CD4-positive, CD25-positive, alpha-beta regulatory T cell (primary cell): ENCODE data around the gene SLF2. TPM values are rescaled to one million over a fixed set of nuclear protein-coding genes. Genes with fewer than 3 reads are reported as not detected.

Experiments
- ATAC-seq, 2 donors: fragments of 150-1000 bp; cut with Tn5 transposase; one replicate each; pipeline ENCODE4 v1.10.0; 2021; ENCODE audit warnings: low read depth in 2 of 2, moderate number of reproducible peaks in 2 of 2, moderate library complexity in 1 of 2
- DNase-seq, 3 donors: peaks; one replicate each; pipeline versions ENCODE4 v3.0.0 to v3.0.0-alpha.2; 2012 to 2022; ENCODE audit warnings: mixed read lengths in 1 of 3
- H3K27ac ChIP-seq: one replicate; pipeline ENCODE4 v1.7.0; 2013; ENCODE audit warnings: mild to moderate bottlenecking, low read length; ENCODE audit not compliant: insufficient read depth, poor library complexity, severe bottlenecking
- H3K27me3 ChIP-seq: one replicate; pipeline ENCODE4 v1.7.0; 2013; ENCODE audit warnings: low read length; ENCODE audit not compliant: control insufficient read depth, insufficient read depth
- H3K36me3 ChIP-seq: one replicate; pipeline ENCODE4 v1.7.0; 2013; ENCODE audit warnings: mild to moderate bottlenecking, low read length, moderate library complexity; ENCODE audit not compliant: control insufficient read depth, insufficient read depth
- H3K4me1 ChIP-seq: 2 replicates; pipeline ENCODE4 v1.7.0; 2013; ENCODE audit warnings: mild to moderate bottlenecking, low read length; ENCODE audit not compliant: insufficient read depth, control insufficient read depth, poor library complexity, severe bottlenecking
- H3K4me3 ChIP-seq: one replicate; pipeline ENCODE4 v1.7.0; 2013; ENCODE audit warnings: low read depth, mild to moderate bottlenecking, low read length, moderate library complexity
- H3K9me3 ChIP-seq, 2 experiments: 1 replicate in 1 of 2; 2 replicates in 1 of 2; pipeline ENCODE4 v1.7.0; 2013; ENCODE audit warnings: low read length in 2 of 2, mild to moderate bottlenecking in 1 of 2, moderate library complexity in 1 of 2; ENCODE audit not compliant: control insufficient read depth in 2 of 2
- H3K27ac Mint-ChIP-seq, 3 donors: one replicate each; pipeline ENCODE4 v1.8.0; 2020 to 2022; ENCODE audit warnings: mild to moderate bottlenecking in 3 of 3, mixed read lengths in 3 of 3, moderate library complexity in 2 of 3
- H3K27me3 Mint-ChIP-seq: one replicate; pipeline ENCODE4 v1.8.0; 2022; ENCODE audit warnings: mild to moderate bottlenecking, mixed read lengths
- H3K36me3 Mint-ChIP-seq: one replicate; pipeline ENCODE4 v1.8.0; 2020; ENCODE audit warnings: mixed read lengths
- H3K4me1 Mint-ChIP-seq, 4 donors: one replicate each; pipeline ENCODE4 v1.8.0; 2020 to 2022; ENCODE audit warnings: mixed read lengths in 4 of 4, mild to moderate bottlenecking in 1 of 4
- H3K4me3 Mint-ChIP-seq, 4 donors: one replicate each; pipeline ENCODE4 v1.8.0; 2020 to 2022; ENCODE audit warnings: mild to moderate bottlenecking in 4 of 4, mixed read lengths in 4 of 4, moderate library complexity in 3 of 4
- H3K9me3 Mint-ChIP-seq, 7 donors: one replicate each; pipeline ENCODE4 v1.8.0; 2020 to 2022; ENCODE audit warnings: mixed read lengths in 7 of 7, mild to moderate bottlenecking in 3 of 7, moderate library complexity in 2 of 7
- polyA plus RNA-seq, 4 donors: library from polyadenylated mRNA; unstranded; fragments of 300-500 nt; fragmentation: Illumina TruSeq; gene quantifications; one replicate each; pipeline ENCODE4 v1.2.3, GENCODE V29; 2021
- total RNA-seq: library from RNA; stranded (reverse); gene quantifications from one replicate; pipeline ENCODE4 v1.2.3, GENCODE V29; 2022

The SLF2 gene
- total and polyA plus RNA-seq, 5 donors from 2014 or later: 10.3 to 23.2 (median 10.6) TPM

GRCh38 chr10:100928039-100928438 lies 15.3 kb downstream of the SLF2 start:
- ATAC-seq (no peak), DNase-seq (no peak)
- Mint-ChIP-seq H3K27me3 (no peaks in the 10 kb centered on the region), H3K27ac (no peak overlapping the region), H3K4me3 (no peak overlapping the region), H3K9me3 (no peaks in the 10 kb centered on the region), H3K4me1 (peaks cover 13 to 22% (median 15%) of the 10 kb centered on the region in 4 donors), H3K36me3 (peaks cover 65% of the 10 kb centered on the region)
- H3K4me3 ChIP-seq: no peak overlapping the region
- H3K4me1 ChIP-seq: no peaks in the 10 kb centered on the region
- H3K36me3 ChIP-seq: peaks cover 88% of the 10 kb centered on the region
- H3K27ac ChIP-seq: no peak overlapping the region
- no peaks in the 10 kb centered on the region for H3K27me3 ChIP-seq
- no peaks in the 10 kb centered on the region for H3K9me3 ChIP-seq

DNA sequence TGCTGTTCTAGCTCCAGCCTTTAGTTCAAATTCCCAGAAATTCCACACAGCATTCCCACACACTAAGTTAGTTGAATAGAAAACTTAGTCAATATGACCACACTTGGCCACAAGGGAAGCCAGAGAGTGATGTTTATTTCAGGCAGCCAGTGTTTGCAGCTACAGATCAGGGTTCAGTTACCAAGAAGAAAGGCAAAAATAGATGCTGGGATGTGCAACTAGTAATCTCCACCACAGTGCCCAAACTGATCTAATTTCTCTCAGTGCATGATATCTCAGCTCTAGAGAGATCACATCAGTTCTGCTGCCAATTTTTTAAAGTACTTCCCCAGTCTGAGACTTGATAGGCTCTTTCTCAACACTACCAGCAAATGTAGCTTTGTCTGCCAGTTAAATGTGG lies 17.6 kb downstream of the SLF2 start:
- Histone ChIP-seq H3K4me1 (no peaks in the 10 kb centered on the region), H3K36me3 (peaks cover 77% of the 10 kb centered on the region), H3K9me3 (no peaks in the 10 kb centered on the region), H3K27me3 (no peaks in the 10 kb centered on the region), H3K27ac (no peak overlapping the region), H3K4me3 (no peak overlapping the region)
- Mint-ChIP-seq H3K9me3 (no peaks in the 10 kb centered on the region), H3K36me3 (peaks cover 49% of the 10 kb centered on the region), H3K27ac (peak overlapping the region in 1 of 3 donors; percentile 51), H3K4me3 (no peak overlapping the region), H3K4me1 (peaks cover 7 to 20% (median 9%) of the 10 kb centered on the region in 4 donors), H3K27me3 (no peaks in the 10 kb centered on the region)
- DNase-seq: no peak
- no peak for ATAC-seq

DNA sequence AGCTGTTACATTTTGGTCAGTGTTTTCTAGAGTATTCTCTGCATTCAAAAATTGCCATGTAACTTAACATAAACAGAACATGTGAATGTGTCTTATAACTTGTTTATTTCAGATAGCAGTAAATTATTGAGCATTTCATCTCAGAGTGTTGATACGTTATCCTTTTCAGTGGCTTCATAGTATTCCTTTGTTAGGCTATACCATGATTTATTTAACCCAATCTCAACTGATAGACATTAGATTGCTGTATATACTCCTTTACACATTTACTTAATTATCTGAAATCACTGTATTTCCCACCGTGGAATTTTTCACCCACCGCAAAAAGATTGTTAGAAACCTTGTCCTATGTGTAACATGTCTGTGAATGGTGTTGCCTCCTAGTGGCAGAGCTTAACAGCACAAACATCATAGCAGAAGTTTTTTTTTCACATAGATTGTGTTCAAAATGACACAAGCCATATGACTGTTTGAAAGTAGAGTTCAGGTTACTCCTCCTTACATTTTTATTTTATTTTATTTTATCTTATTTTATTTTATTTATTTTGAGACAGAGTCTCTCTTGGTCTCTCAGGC lies 21.4 kb downstream of the SLF2 start:
- no peaks in the 10 kb centered on the region for H3K27me3 ChIP-seq
- no peaks in the 10 kb centered on the region for H3K4me1 ChIP-seq
- peaks cover 35% of the 10 kb centered on the region for H3K36me3 Mint-ChIP-seq
- ATAC-seq: no peak
- H3K4me1 Mint-ChIP-seq: peaks cover 2 to 5% (median 4%) of the 10 kb centered on the region in 4 donors
- no peak overlapping the region for H3K27ac Mint-ChIP-seq
- H3K36me3 ChIP-seq: peaks cover 65% of the 10 kb centered on the region
- H3K27me3 Mint-ChIP-seq: no peaks in the 10 kb centered on the region
- H3K27ac ChIP-seq: no peak overlapping the region
- no peak overlapping the region for H3K4me3 ChIP-seq
- H3K4me3 Mint-ChIP-seq: no peak overlapping the region
- no peaks in the 10 kb centered on the region for H3K9me3 Mint-ChIP-seq
- H3K9me3 ChIP-seq: no peaks in the 10 kb centered on the region
- DNase-seq: peak in 2 of 3 donors; percentile 15 to 46

DNA sequence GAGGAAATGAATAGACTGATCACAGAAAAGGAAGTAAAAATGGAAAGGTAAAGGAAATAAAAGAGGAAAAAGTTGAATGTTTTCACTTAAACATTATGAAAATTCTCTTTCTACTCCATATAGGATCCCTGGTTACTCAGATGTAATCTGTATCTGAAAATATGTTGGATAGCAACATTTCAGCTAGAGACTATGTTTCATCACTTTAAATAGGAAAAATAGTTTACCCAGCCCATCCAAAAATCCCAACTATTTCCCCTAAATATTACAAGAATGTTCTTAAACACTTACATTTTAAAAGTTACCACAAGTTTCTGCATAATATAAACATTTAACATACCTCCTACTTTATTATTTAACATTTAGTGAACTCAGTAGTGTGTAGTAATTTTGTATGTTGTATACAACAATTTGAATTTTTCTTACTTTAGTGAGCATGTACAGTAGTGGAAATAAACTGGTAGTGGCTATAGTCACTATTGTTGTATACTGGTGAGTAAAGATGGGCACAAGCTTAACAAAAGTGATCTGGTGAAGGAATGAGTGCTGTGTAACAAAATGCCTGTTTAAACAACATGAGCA lies 27.1 kb downstream of the SLF2 start:
- no peak overlapping the region for H3K4me3 ChIP-seq
- ATAC-seq (no peak), DNase-seq (no peak)
- H3K36me3 ChIP-seq: peaks cover 45% of the 10 kb centered on the region
- Mint-ChIP-seq H3K4me3 (no peak overlapping the region), H3K4me1 (peaks cover 3 to 27% (median 15%) of the 10 kb centered on the region in 4 donors), H3K27me3 (no peaks in the 10 kb centered on the region), H3K27ac (peak overlapping the region in 1 of 3 donors; percentile 21), H3K36me3 (peaks cover 31% of the 10 kb centered on the region), H3K9me3 (no peaks in the 10 kb centered on the region)
- H3K9me3 ChIP-seq: no peaks in the 10 kb centered on the region
- H3K4me1 ChIP-seq: peaks cover 4% of the 10 kb centered on the region
- no peak overlapping the region for H3K27ac ChIP-seq
- H3K27me3 ChIP-seq: no peaks in the 10 kb centered on the region

GRCh38 chr10:100942229-100942628 lies 29.5 kb downstream of the SLF2 start:
- no peak overlapping the region for H3K4me3 Mint-ChIP-seq
- no peak for DNase-seq

DNA sequence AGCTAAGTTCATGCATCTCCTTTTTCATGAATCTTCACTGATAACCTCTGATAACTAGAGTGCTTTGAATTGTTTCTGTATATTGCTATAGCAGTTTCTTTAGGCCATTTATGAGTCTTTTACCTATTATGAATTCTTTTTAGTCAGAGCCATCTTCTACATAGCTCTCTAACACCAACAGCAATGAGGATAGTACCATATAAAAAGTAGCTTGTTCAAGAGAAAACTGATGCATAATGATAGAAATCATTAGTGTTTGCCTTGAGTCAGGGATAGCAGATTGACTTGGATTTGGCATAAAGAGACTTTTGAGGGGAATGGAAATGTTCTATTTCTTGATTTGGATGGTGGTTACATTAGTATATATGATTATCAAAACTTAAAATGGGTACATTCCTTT lies 30.7 kb downstream of the SLF2 start:
- no peak for ATAC-seq
- no peaks in the 10 kb centered on the region for H3K27me3 Mint-ChIP-seq

More at GRCh38 chr10:100942229-100942628, 29.5 kb downstream of the SLF2 start:
- no peaks in the 10 kb centered on the region for H3K9me3 ChIP-seq
- no peak overlapping the region for H3K4me3 ChIP-seq
- peaks cover 10 to 27% (median 14%) of the 10 kb centered on the region in 4 donors for H3K4me1 Mint-ChIP-seq
- H3K27me3 Mint-ChIP-seq: no peaks in the 10 kb centered on the region
- H3K27me3 ChIP-seq: no peaks in the 10 kb centered on the region
- peaks cover 4% of the 10 kb centered on the region for H3K4me1 ChIP-seq
- H3K9me3 Mint-ChIP-seq: no peaks in the 10 kb centered on the region
- no peak overlapping the region for H3K27ac Mint-ChIP-seq
- H3K36me3 ChIP-seq: peaks cover 67% of the 10 kb centered on the region
- ATAC-seq: no peak
- H3K27ac ChIP-seq: no peak overlapping the region
- peaks cover 40% of the 10 kb centered on the region for H3K36me3 Mint-ChIP-seq

DNA sequence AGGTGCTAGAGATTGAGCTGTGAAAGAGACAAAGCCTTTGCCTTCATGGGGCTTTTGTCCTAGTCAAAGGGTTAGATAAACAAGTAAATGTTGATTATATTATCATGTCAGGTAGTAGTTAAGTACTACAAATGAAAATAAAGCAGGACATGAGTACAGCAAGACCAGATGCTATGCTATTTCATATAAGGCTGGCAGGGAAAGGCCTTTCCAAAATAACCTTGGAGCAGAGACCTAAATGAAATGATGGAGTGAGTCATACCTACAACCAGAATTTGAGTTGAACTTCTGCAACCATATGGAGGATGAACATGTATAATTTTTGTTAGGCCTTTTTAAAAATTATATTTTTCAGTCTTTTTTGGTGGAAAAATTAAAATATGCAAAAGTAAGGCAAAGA lies 33.0 kb downstream of the SLF2 start:
- Histone ChIP-seq H3K27me3 (no peaks in the 10 kb centered on the region), H3K36me3 (peaks cover 71% of the 10 kb centered on the region), H3K4me3 (no peak overlapping the region), H3K27ac (no peak overlapping the region), H3K4me1 (peaks cover 4% of the 10 kb centered on the region), H3K9me3 (no peaks in the 10 kb centered on the region)
- H3K36me3 Mint-ChIP-seq: peaks cover 43% of the 10 kb centered on the region
- no peak overlapping the region for H3K27ac Mint-ChIP-seq
- no peak overlapping the region for H3K4me3 Mint-ChIP-seq
- H3K27me3 Mint-ChIP-seq: no peaks in the 10 kb centered on the region
- H3K4me1 Mint-ChIP-seq: peaks cover 10 to 21% (median 13%) of the 10 kb centered on the region in 4 donors
- DNase-seq (no peak), ATAC-seq (no peak)
- H3K9me3 Mint-ChIP-seq: no peaks in the 10 kb centered on the region

More for the DNA sequence above, 30.7 kb downstream of the SLF2 start:
- H3K9me3 Mint-ChIP-seq: no peaks in the 10 kb centered on the region
- Histone ChIP-seq H3K36me3 (peaks cover 69% of the 10 kb centered on the region), H3K9me3 (no peaks in the 10 kb centered on the region), H3K27ac (peak overlapping the region; percentile 14), H3K4me1 (peaks cover 4% of the 10 kb centered on the region), H3K27me3 (no peaks in the 10 kb centered on the region), H3K4me3 (no peak overlapping the region)
- H3K36me3 Mint-ChIP-seq: peaks cover 42% of the 10 kb centered on the region
- H3K27ac Mint-ChIP-seq: peak overlapping the region in 2 of 3 donors; percentile 32 to 61
- H3K4me3 Mint-ChIP-seq: no peak overlapping the region
- H3K4me1 Mint-ChIP-seq: peaks cover 10 to 27% (median 14%) of the 10 kb centered on the region in 4 donors
- DNase-seq: no peak

DNA sequence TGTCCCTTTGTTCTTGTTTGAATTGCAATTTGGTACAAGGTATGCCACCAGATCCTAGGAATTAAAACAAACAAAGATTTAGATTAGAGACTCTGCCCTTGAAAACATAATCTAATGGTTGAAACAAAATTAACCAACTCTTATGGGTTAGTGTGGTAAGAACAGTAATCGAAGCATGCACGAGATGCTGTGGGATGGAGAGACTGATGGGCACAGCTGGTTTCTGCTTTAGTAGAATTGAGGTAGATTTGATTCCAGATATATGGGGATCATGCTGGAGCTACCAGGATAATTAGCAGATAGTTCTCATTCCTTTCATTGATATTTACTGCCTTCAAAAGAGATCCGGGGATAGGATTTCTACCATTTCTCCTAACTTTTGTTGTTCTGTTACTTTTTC lies 36.2 kb downstream of the SLF2 start:
- Mint-ChIP-seq H3K4me3 (no peak overlapping the region), H3K9me3 (no peaks in the 10 kb centered on the region), H3K36me3 (peaks cover 37% of the 10 kb centered on the region), H3K27me3 (no peaks in the 10 kb centered on the region), H3K4me1 (peaks cover 0 to 7% (median 4%) of the 10 kb centered on the region in 4 donors), H3K27ac (no peak overlapping the region)
- Histone ChIP-seq H3K4me1 (no peaks in the 10 kb centered on the region), H3K4me3 (no peak overlapping the region), H3K36me3 (peaks cover 69% of the 10 kb centered on the region), H3K27me3 (no peaks in the 10 kb centered on the region), H3K9me3 (no peaks in the 10 kb centered on the region), H3K27ac (no peak overlapping the region)
- DNase-seq (no peak), ATAC-seq (no peak)
